Posterior vena cava (tissue), 2 donors: ENCODE data around the gene NTM. TPM values are rescaled to one million over a fixed set of nuclear protein-coding genes. Genes with fewer than 3 reads are reported as not detected.
"Not testable (repeated sequence)": the region's sequence is repeated elsewhere in the genome, so short reads cannot be mapped to it uniquely, and the experiment has no call there.

ENCODE experiments used
- DNase-seq: peaks from one replicate; pipeline ENCODE4 v3.0.0-alpha.2; 2020; ENCODE audit warnings: low spot score
- intact Hi-C, 2 donors: fragments of 100-400 bp; cut with DNase I; formaldehyde crosslinking; loops; one replicate each; pipeline versions ENCODE4 v1.14.1 to v1.14.2; 2022 to 2023
- long read RNA-seq, 2 donors: library from polyadenylated mRNA; unstranded; transcript quantifications; one replicate each; pipeline ENCODE4 v2.0.0, GENCODE V29; 2020 to 2021
- total RNA-seq, 2 donors: library from RNA; stranded (reverse); fragmentation: NEBNext Ultra II Directional; extraction: Animal tissue kit (Norgen Biotek cat#: 25700); gene quantifications; one replicate each; pipeline ENCODE4 v1.2.1, GENCODE V29; 2021
- donor health status: DM: yes; HTN: yes; CAD: no.
- donor health status: DM: yes; HTN: yes; CAD: no.

NTM gene
- 10 to 100 TPM in 1 of 2 donors, 1 to 10 TPM in 1; 8.2 to 16.1 TPM for total RNA-seq
- long read RNA-seq, donor 1, partial matches to known transcripts = 0 of 1 reads
- long read RNA-seq, donor 1, other reads (novel, unspliced or antisense) = 1 of 1 reads
- long read RNA-seq, donor 2, partial matches to known transcripts = 0 of 3 reads
- long read RNA-seq, donor 2, other reads (novel, unspliced or antisense) = 3 of 3 reads

DNA sequence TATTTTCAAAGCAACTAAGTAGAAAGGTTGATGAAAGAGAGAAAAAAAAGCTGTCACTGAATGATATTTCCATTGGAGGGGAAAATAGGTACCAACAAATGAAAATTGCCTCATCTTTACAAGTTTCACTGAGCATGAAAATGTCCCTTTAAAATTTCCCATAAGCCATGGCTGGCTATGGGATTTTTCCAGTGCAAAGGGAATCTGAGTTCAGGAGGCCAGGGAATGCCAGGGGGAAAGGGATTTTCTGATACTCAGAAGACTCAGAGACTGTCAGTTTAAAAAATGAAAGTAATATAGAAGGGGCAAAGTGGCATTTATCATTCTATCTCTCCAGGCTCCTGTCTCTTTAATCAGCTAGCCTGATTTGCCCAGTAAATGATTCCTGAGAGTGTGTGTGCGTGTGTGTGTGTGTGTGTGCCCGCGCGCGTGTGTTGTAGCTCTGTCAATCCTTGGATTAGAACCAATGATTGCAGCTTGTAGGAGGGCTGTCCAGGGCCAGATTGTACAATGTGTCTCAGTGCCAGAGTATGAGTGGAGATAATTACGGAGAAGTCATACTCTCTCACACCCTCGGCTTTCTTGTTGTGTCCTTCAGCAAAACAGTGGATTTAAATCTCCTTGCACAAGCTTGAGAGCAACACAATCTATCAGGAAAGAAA lies at the start of gene NTM:
NTM (plus strand) TSS at position 526 of the 662 bp plus-strand sequence.
- intact Hi-C loops = loop anchor here in 1 of 2 donors (1.0 kb wide), 1 partner anchor 32 kb away; no protein-coding TSS in a partner anchor
- no peak for DNase-seq

DNA sequence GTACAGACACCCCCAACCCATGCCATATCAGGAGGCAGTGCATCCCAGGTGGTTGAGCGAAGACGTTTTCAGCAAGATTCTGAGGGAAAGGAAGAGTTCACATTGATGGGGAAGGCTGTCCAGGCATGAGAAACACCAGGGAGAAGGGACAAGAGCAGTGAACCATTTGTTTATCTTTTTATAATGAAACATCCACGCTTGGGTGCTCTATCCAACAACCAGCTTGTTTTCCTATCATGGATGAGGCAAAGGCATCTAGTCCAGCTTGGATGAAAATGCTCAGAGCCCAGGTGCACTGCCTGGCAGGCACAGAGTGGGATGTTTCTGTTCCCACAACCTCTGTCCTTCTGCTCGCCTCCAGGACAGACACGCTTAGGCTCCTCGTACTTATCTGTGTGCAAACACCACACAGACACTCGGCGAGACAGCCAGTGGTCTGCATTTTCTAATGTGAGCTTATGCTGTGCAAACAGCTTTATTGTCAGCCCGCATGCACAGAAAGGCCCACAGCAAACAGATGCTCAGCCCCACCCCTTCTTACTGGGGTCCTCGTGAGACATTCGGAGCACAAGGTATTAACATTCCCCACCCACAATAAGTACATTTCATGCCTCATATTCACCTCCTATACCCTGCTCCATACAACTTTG lies 45.4 kb upstream of the NTM start:
- intact Hi-C loops = no loop called here

DNA sequence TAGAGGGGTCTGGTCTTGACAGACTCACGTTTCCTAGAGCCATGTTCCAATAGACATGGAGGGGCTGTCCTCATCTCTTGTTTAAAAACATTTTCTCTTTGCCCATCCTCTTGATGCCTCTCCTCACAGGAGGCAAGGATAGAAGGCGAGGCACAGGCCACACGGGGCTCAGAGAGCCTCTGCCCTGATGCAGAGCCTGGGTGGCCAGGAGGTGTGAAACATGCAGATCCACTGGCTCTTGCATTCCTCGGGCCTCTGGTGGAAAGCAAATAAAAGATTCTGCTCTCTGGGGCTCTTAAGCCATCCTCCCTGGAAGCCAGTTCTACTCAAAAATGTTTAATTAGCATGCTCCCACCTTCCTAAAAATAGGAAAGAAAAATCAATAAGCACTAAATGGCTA lies 43.6 kb upstream of the NTM start:
- intact Hi-C loops = no loop called here
- no peak for DNase-seq

More for the DNA sequence above, 45.4 kb upstream of the NTM start:
- DNase-seq = no peak

DNA sequence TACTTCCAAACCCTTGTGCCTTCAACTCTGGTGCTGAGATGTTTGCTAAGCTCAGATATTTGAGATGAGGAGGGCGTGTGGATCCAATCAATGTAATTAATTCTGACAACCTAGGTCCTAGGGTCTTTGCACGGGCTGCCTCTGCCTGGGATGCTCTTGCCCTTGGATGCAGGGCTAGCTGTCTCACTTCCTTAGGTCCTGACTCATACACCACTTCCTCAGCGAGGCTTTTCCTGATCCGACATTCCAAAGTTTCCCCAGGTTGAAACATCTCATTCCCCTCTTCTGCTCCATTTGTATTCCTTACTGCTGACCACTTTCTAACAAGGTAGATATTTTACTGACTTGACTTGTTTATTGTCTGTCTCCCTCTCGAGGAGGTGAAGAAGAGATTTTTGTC lies 43.0 kb upstream of the NTM start:
- DNase-seq = no peak
- intact Hi-C loops = no loop called here

DNA sequence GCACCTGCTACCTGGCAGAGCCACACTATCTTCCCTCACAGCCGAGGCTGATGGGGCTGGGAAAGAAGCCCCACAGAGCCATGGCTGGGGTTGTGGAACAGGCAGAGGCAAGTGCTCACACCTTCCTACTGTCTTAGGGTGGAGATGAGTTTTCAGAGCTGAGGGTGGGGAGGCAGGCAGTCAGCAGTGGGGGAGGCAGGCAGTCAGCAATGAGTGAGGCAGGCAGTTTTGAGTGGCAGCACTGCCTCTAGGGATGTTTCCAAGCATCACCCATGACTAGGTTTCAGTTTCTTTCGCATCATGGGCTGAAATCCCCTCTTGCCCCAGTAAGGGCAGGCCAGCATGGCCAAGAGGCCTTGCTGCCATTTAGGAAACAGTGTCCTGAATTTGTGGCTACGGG lies 41.6 kb upstream of the NTM start:
- intact Hi-C loops = no loop called here
- no peak for DNase-seq

DNA sequence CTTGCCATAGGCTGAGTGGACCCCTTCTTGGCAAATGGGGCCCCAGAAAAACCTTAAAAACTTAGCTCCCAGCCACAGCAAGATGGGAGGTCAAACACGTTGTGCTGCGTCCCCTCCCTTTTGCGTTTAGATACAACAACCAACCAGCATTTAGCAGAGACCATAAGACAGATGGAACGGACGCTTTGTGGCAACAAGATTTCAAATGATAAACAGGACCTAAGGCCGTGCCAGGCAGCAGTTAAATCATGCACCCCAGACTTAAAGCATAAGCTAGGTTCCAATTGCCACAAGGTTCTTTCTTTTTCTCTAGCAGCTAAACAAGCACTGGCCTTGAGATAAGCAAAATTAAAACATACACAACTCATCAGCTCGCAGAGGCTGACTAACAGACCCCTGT lies 39.4 kb upstream of the NTM start:
- intact Hi-C loops = no loop called here
- DNase-seq = no peak

DNA sequence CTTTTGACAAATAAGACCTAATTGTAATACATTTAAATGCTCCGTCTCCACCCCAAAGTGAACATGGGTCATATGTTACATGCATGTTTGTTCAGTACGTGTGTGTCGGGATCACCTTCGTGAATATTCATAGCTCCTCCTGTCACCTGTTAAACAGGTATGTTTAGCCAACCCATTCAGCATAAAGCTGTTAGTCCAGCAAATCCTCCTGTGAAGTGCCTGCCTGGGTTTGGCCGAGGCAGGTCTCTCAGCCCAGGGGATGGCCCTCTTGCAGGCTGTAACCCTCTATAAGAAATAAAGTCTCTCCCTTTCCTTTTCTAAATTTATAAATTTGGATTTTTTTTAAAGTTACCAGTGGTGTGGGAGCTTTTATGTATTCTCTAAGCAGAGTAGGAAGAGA lies 38.9 kb upstream of the NTM start:
- DNase-seq = no peak
- intact Hi-C loops = no loop called here

DNA sequence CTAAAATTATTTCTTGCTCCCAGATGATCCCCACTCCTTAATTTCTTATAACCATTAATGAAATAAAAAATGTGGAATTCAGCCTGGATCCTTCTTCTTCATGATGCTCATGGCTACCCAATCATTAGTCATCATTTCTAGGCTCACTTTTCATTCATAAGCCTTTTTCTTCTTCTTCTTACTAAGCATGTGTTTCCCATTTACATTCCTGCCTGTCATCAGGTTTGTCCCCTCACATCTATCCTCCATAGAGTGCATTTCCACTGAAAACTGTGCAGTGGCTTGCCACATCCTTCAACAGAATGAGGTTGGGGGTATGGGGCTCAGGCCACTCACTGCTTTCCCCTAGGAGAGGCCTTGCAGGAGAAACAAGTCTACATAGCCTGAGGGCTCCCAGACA lies 35.8 kb upstream of the NTM start:
- intact Hi-C loops = no loop called here
- DNase-seq = no peak

DNA sequence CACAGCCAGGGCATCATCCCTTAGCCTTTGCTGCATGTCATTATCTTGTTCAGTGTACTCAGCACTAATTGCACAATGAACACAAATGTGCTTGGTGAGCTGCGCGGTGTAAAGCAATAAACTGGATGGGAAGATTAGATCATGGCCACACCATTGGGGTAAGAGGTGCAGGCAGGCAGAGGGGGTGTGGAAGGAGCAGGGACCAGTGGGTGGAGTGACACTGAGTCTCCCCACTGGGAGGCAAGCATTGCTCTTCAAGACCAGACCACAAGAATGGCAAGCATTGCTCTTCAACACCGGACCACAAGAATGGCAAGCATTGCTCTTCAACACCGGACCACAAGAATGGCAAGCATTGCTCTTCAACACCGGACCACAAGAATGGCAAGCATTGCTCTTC lies 28.5 kb upstream of the NTM start:
- intact Hi-C loops = loop anchor here in 1 of 2 donors (2.0 kb wide), 1 partner anchor 51 kb away; no protein-coding TSS in a partner anchor
- DNase-seq = not testable (repeated sequence)

DNA sequence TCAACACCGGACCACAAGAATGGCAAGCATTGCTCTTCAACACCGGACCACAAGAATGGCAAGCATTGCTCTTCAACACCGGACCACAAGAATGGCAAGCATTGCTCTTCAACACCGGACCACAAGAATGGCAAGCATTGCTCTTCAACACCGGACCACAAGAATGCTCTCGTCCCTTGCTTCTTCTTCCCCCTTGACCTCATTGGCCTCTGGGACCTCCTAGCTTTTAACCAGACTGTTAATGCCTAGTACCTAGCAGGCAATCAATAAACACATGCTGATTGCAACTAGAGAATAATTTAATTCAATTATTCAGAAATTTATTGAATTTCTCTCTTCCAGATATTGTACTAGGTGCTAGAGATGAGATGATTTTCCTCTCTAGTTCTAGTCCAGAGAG lies 28.0 kb upstream of the NTM start:
- intact Hi-C loops = loop anchor here in 1 of 2 donors (2.0 kb wide), 1 partner anchor 52 kb away; no protein-coding TSS in a partner anchor
- not testable (repeated sequence) for DNase-seq

DNA sequence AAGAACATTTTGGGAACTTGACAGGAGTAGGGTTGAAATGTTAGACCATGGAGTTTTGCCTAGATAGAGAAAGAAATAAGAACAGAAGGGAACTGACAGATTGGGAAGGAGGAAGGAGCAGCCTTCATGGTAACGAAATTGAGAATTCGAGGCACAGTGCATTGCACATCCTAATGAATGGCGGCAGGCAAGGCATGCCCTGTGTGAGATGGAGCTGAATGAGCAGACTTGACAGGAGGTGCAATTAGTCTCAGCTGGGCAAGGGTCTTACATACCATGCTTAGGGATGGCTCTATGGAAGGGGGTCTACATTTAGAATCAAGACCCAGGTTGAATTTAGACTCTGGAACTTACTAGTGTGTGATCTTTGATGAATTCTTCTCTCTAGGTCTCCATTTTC lies 25.0 kb upstream of the NTM start:
- DNase-seq = no peak
- intact Hi-C loops = no loop called here

DNA sequence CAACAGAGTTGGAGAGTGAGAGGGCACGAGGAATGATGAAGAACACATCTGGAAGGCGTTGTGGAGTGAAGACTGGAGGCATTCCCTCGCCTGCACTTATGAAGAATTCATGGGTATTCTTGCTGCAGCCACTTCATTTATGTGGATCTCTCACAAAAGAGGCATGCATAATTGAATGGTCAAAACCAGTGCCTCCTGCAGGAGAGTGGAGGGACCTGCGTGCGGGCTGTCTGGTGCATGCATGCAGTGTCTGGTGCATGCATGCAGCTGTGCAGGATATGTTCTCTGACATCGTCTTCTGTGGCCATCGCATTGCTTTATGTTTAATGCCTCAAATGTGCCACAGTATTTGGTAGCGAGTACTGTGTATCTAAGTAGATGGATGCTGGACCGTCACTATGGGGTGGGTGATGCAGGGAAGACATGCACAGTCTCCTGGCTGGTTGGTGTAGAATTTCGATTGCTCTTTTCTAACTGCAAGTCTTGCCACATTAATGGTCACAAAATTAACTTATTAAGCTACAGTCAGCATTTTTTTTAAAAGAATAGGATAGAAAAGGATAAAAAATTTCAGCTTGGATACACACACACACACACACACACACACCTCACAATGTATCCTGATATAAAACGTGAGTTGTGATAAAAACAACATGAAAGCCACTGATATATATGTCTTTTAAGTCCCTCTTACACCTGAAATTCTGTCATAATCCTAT lies 20.9 kb upstream of the NTM start:
- DNase-seq = no peak
- intact Hi-C loops = no loop called here

DNA sequence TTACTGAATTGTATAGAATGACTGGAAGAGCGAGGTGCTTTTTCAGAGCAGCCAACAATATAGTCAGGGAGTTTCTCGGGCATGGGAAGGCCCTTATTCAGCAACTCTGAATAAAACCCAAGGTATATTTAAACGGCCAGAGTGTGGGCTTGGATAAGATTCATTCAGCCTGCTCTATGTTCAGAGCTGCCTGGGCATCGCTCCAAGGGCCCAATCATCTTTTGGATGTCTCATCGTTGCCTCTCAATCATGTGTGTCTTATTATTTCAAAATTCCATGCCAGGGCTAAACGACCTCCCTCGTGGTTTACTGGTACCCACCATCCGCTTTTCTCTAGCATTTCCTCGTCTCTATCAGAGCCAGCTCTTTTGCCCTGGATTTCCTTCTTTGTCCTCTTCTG lies 19.5 kb upstream of the NTM start:
- DNase-seq = no peak
- intact Hi-C loops = no loop called here

DNA sequence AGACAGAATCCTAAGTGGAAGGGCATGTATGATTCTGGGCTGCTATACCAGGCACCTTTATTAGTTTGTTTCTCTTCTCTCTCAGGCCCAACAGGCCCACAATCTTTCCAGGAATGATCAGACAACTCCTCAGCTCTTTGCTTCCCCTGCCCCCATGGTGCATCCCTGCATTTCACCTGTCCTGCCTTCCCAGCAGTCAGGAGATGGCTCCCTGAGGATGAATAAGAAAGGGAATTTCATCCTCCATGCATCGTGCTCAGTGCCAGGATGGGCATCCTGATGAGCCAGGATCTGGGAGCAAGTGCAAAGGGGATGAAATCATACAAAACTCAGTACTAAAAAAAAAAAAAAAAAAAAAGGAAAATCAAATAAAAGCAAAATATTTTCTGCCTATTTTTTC lies 18.6 kb upstream of the NTM start:
- no peak for DNase-seq
- intact Hi-C loops = no loop called here

DNA sequence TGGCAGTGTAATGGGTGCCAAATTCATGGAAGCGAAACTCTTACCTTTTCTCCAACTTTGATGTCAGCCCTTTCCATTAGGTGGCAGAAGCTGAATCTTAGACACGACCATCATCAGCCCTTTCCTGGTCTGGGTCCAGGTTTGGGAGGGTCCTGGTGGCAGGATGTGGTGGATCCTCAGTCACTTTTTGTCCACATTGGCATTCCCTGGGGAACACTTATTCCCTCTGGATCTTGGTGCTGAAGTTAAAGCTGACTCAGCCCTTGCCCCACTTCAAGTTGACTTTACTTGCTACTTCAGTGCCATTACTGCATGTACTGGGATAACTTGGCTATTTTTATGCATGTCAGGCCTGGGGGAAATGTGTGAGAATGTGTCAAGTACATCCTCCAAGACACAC lies 16.6 kb upstream of the NTM start:
- intact Hi-C loops = no loop called here
- no peak for DNase-seq

DNA sequence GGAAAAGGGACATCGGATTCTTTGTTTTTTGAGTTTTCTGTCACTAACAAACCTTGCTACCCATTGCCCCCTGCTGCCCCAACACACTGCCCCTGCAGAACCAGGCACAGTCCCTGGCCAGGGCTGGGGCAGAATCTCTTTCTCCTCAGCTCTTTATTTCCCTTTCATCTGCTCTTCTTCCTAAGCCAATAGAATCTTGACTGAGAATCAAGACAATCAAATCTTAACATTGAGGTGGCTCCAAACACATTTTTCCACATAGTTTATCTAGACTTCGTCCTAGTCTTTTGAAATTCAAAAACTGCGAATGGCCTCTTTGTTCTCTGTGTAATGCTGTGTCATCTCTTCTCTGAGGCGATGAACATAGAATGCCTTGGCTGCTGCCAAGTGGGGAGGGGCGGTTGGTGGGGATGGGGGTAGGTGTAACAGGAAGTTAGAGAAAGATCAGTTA lies 16.1 kb upstream of the NTM start:
- intact Hi-C loops = no loop called here

DNA sequence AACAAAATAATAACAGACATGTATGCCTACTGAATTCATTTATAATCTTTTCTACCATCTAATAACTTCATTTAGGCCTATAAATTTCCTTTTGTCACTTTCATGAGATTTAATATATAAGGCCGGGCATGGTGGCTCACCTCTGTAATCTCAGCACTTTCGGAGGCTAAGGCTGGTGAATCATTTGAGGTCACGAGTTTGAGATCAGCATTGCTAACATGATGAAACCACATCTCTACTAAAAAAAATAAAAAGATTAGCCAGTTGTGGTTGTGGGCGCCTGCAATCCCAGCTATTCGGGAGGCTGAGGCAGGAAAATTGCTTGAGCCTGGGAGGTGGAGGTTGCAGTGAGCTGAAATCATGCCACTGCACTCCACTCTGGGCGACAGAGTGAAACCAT lies 14.2 kb upstream of the NTM start:
- intact Hi-C loops = no loop called here

More for the DNA sequence above, 16.1 kb upstream of the NTM start:
- DNase-seq = no peak

DNA sequence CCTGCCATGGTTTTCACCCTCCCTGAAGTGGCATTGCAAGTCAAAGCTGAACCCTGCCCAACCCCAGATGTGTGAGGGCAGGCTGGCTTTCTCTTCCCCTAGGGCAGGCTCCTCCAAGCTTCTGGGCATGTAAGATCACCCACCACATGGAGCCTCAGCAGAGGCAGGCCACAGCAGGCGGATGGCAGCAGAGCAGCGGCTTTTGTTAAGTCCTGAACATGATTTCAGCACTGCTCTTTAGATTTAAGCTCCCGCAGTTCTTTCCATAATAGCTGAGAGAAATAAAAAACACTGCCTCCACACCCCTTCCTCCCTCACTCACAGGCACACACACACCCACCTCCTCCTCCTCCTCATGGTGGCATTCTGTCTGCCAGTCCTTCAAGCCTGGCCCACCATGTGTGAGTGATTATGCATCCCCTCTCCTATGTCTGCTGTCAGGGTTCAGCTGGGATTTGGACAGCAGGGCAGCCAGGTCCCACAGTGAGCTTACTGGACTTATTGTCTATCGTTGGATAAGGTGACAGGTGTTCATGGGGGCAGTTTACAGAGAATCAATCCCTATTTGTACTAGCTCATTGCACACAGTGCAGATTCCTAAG lies 5.0 kb upstream of the NTM start:
- intact Hi-C loops = no loop called here
- DNase-seq = no peak

More for the DNA sequence above, 14.2 kb upstream of the NTM start:
- no peak for DNase-seq
